GM23248 (cell line): ENCODE data around the gene DIPK1B.

Experiments
- EZH2 ChIP-seq: fragments of 200-600 bp; sonication (generic); IDR thresholded peaks from 2 replicates; pipeline ENCODE4 v1.6.1; 2018; ENCODE audit warnings: antibody characterized with exemption, mild to moderate bottlenecking; ENCODE audit not compliant: insufficient read depth, poor library complexity, severe bottlenecking
- EZH2phosphoT487 ChIP-seq: fragments of 200-600 bp; sonication (generic); IDR thresholded peaks from 2 replicates; pipeline ENCODE4 v1.6.1; 2018; ENCODE audit warnings: antibody characterized with exemption, moderate library complexity, mild to moderate bottlenecking, low read depth; ENCODE audit not compliant: insufficient read depth

GRCh38 chr9:136740491-136740890 is 28.1 kb downstream of the DIPK1B start:
- no peak for TF ChIP-seq EZH2phosphoT487
- TF ChIP-seq EZH2 = no peak
